ENCODE measurements around the gene BCL2L12.
A peak's percentile ranks its signal among the peaks of the same experiment; 100 is the strongest.

Gene BCL2L12

GRCh38 chr19:49677231-49677900 is 11.6 kb downstream of the BCL2L12 start, which contains the start of gene PRMT1 (continued):
- TF ChIP-seq ZNF280D (tag by site-specific recombination; IDR thresholded peaks at IDR 0.05), result peak; percentile 65; the same call in 1 of the 2 replicates
- no peak for TF ChIP-seq ZNF416 (tag by site-specific recombination; IDR thresholded peaks at IDR 0.05)
- TF ChIP-seq ZNF791 (tag by site-specific recombination; IDR thresholded peaks at IDR 0.05), result no peak
- no peak for TF ChIP-seq ZNF549 (tag by site-specific recombination; IDR thresholded peaks at IDR 0.05)
- no peak for TF ChIP-seq ZNF747 (tag by site-specific recombination; IDR thresholded peaks at IDR 0.05)
- TF ChIP-seq ZBTB8A (tag by site-specific recombination; IDR thresholded peaks at IDR 0.05), result no peak; the same call in 1 of the 2 replicates
- no peak for TF ChIP-seq ZNF626 (tag by site-specific recombination; IDR thresholded peaks at IDR 0.05)
- peak; percentile 98 for TF ChIP-seq ZNF423 (tag by site-specific recombination; IDR thresholded peaks at IDR 0.05)
- no peak for TF ChIP-seq ZNF121 (tag by site-specific recombination; IDR thresholded peaks at IDR 0.05)
- TF ChIP-seq ZNF530 (tag by site-specific recombination; IDR thresholded peaks at IDR 0.05; ENCODE audit: low read depth), result no peak
- TF ChIP-seq BCL11A (tag by site-specific recombination; IDR thresholded peaks at IDR 0.05; ENCODE audit: low read depth), result peak; percentile 63; the same call in 1 of the 2 replicates
- no peak for TF ChIP-seq ZBTB1 (tag by site-specific recombination; IDR thresholded peaks at IDR 0.05)
- peak; percentile 78 for TF ChIP-seq ZNF76 (tag by site-specific recombination; IDR thresholded peaks at IDR 0.05; ENCODE audit: borderline replicate concordance, low read depth)
- no peak for TF ChIP-seq ZNF311 (tag by site-specific recombination; IDR thresholded peaks at IDR 0.05; ENCODE audit: borderline replicate concordance)
- no peak for TF ChIP-seq ZNF175 (tag by site-specific recombination; IDR thresholded peaks at IDR 0.05)

- peaks cover 17% of the 10 kb centered on the region for H3K4me1 ChIP-seq (ENCODE audit: control insufficient read depth, insufficient read depth, low read length)
- peaks cover 26 to 30% of the 10 kb centered on the region in 2 experiments for H3K36me3 ChIP-seq (ENCODE audit: control insufficient read depth in 2 of 2, insufficient read depth in 1 of 2, low read length in 2 of 2)
- ChIA-PET CTCF (interaction anchor here (0.6 to 4.4 kb wide), 16 partner anchors 10 to 353 kb away, joined by 3 to 27 read pairs (median 4); partner anchors contain the start of genes BCL2L12, IRF3 and RRAS), POLR2A (interaction anchor here (0.6 to 3.8 kb wide), 5 partner anchors 16 to 251 kb away, joined by 7 to 56 read pairs (median 26); partner anchors contain the start of genes ATF5, NUP62, PRR12 and RRAS)
- peak overlapping the region; percentile 94 for H3K27ac ChIP-seq (ENCODE audit: extremely low read depth, low read depth, low read length)
- H3K9me3 ChIP-seq (ENCODE audit: control insufficient read depth, insufficient read depth, low read depth, low read length), result no peaks in the 10 kb centered on the region
- H3K4me3 ChIP-seq (ENCODE audit: low read depth, low read length), result peak overlapping the region; percentile 76
- TF ChIP-seq, protein P1, sequence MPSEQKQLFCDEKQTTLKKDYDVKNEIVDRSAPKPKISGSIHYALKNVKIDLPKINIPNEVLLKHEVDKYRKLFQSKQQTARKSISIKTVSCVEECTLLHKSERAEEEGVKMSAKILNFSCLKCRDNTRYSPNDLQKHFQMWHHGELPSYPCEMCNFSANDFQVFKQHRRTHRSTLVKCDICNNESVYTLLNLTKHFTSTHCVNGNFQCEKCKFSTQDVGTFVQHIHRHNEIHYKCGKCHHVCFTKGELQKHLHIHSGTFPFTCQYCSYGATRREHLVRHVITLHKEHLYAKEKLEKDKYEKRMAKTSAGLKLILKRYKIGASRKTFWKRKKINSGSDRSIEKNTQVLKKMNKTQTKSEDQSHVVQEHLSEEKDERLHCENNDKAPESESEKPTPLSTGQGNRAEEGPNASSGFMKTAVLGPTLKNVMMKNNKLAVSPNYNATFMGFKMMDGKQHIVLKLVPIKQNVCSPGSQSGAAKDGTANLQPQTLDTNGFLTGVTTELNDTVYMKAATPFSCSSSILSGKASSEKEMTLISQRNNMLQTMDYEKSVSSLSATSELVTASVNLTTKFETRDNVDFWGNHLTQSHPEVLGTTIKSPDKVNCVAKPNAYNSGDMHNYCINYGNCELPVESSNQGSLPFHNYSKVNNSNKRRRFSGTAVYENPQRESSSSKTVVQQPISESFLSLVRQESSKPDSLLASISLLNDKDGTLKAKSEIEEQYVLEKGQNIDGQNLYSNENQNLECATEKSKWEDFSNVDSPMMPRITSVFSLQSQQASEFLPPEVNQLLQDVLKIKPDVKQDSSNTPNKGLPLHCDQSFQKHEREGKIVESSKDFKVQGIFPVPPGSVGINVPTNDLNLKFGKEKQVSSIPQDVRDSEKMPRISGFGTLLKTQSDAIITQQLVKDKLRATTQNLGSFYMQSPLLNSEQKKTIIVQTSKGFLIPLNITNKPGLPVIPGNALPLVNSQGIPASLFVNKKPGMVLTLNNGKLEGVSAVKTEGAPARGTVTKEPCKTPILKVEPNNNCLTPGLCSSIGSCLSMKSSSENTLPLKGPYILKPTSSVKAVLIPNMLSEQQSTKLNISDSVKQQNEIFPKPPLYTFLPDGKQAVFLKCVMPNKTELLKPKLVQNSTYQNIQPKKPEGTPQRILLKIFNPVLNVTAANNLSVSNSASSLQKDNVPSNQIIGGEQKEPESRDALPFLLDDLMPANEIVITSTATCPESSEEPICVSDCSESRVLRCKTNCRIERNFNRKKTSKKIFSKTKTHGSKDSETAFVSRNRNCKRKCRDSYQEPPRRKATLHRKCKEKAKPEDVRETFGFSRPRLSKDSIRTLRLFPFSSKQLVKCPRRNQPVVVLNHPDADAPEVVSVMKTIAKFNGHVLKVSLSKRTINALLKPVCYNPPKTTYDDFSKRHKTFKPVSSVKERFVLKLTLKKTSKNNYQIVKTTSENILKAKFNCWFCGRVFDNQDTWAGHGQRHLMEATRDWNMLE (tag by site-specific recombination; conservative IDR thresholded peaks at IDR 0.05; ENCODE audit: low read depth), result no peak
- TF ChIP-seq ZNF16 (tag by site-specific recombination; IDR thresholded peaks at IDR 0.05; ENCODE audit: low read depth), result no peak
- peak; percentile 82 for TF ChIP-seq BCL11B (tag by site-specific recombination; IDR thresholded peaks at IDR 0.05; ENCODE audit: low read depth)
- TF ChIP-seq HOXA7 (CRISPR knock-in tag; IDR thresholded peaks at IDR 0.05; ENCODE audit: borderline replicate concordance), result no peak
- no peak for TF ChIP-seq ZNF645 (tag by site-specific recombination; IDR thresholded peaks at IDR 0.05)
- no peak for TF ChIP-seq BCL6B (tag by site-specific recombination; IDR thresholded peaks at IDR 0.05)
- TF ChIP-seq PATZ1 (tag by site-specific recombination; IDR thresholded peaks at IDR 0.05), result peak; percentile 19; the same call in 1 of the 2 replicates
- TF ChIP-seq ZBTB8A (tag by site-specific recombination; IDR thresholded peaks at IDR 0.05), result peak; percentile 9; the same call in 1 of the 2 replicates
Observed at GRCh38 chr19:49677901-49678674, 12.4 kb downstream of the BCL2L12 start.
